Dermis microvascular lymphatic vessel endothelial cell (primary cell): Measurements from ENCODE around the gene ILDR1. TPM values are rescaled to one million over a fixed set of nuclear protein-coding genes. Genes with fewer than 3 reads are reported as not detected.

Source experiments
- DNase-seq, 2 donors: peaks; one replicate each; pipeline versions ENCODE4 v3.0.0 to v3.0.0-alpha.2; 2010; ENCODE audit warnings: low read depth in 2 of 2
- total RNA-seq: library from RNA; depleted of rRNA; stranded (reverse); fragments of >200 nt; gene quantifications from 2 replicates; pipeline ENCODE4 v1.2.1, GENCODE V29; 2014

Gene ILDR1
- total RNA-seq, 1 donor from 2014 or later = not detected

GRCh38 chr3:121994551-121994950, 27.5 kb downstream of the ILDR1 start:
- no peak for DNase-seq

DNA sequence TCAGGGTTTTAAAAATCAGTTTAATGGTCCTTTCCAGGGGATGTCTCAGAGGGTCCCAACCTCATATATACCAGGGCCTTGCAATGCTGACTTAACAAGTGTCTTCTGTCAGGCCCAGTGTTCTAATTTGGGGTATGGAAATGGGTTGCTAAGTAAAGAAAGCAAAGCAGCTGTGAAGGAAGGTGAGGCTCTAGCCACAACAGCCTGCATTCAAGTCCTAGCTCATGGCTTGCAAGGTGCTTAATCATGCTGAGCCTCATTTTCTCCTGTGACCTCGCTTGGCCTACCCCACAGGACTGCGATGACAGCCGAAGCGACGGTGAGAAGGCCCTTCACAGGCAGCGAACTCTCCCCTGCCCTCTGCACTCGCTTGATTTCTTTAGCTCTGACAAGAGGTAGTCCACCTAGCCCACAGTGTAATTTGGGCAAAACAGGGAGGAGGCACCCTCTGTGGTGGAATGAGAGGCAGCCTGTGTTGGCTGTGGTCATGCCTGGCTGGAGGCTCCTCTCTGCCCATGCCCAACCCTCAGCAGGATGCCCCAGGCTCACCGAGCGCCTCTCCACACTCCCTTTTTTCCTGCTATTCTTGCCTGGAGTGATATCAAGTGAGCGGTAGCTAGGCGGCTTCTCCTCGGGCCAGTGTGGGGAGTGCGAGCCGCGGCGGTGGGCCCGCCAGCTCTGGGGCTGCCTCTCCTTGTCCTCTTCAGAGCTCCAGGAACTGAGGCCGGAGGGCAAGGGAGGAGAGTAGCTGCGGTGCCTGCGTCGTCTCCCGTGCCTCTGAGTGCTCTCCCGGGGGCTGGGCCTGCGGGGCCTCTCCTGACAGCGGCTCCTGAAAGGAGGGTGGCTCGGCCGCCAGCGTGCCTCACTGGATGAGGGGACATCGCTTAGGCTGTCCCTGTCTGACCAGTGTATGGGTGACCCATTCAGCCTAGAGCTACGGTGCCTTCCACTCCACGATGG, 29.2 kb downstream of the ILDR1 start:
- no peak for DNase-seq

DNA sequence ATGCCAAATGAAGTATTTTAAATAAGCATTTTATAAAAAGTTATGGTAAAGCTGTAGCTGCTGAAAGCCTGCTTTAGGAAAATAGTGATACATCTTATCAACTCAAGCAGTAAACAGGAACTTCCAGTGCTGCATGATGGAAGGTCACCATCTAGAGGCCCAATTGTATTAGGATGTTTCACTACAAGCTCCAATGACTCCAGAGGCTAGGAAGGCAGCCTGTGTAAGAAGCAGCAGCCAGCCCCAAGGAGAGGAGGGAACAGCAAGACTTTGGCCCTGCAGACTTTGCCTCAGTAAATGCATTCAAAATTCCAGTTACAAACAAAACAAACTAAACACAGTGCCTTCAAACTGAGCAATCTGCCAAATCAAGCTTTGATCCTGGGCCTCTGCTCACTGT, 32.1 kb downstream of the ILDR1 start:
- DNase-seq = no peak

GRCh38 chr3:121988146-121988545, 33.9 kb downstream of the ILDR1 start:
- DNase-seq = no peak

GRCh38 chr3:121985846-121986245, 36.2 kb downstream of the ILDR1 start:
- no peak for DNase-seq

- no peak for DNase-seq
Observed at GRCh38 chr3:121981473-121981872, 40.6 kb downstream of the ILDR1 start.

GRCh38 chr3:121980450-121980796, 41.6 kb downstream of the ILDR1 start:
- no peak for DNase-seq

- DNase-seq = no peak
Observed at GRCh38 chr3:121979734-121980449, 42.2 kb downstream of the ILDR1 start.

DNA sequence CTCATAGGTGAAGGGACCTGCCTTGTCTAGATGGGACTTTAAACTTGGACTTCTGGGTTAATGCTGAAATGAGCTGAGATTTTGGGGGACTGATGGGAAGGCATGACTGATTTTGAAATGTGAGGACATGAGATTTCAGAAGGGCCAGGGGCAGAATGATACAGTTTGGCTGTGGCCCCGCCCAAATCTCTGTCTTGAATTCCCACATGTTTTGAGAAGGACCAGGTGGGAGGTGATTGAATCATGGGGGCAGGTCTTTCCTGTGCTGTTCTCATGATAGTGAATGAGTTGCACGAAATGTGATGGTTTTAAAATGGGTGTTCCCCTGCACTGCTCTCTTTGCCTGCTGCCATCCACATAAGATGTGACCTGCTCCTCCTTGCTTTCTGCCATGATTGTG, 42.8 kb downstream of the ILDR1 start:
- no peak for DNase-seq

- no peak for DNase-seq
Observed at GRCh38 chr3:121976727-121977126, 45.3 kb downstream of the ILDR1 start.

DNA sequence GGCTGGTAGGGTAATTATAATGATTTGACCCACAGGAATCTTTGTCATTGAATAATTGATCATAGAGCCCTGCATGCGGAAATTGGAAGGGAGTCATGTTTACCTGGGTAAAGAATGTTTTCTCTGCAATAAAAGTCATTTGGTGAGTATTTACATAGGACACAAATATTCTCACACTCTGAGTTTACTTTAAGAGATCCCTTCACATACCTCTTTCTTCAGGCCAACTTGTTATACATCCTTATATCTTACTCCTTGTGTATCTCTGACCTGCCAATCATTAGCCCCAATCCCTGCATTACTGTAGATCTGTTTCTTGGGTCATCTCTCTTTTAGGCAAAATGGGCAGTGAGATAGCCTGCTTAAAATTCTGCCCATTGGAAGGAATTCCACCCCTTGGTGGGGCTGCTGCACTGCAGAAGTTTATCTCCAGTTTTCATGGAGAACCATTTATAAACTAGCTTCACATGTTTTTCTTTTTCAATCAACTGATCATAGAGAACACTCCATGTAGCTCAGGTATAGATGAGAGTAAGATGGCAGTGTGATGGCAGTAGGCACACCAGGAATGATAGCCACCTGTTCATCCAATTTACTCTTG, 46.2 kb downstream of the ILDR1 start:
- DNase-seq = peak in 1 of 2 donors; percentile 7

- no peak for DNase-seq
Observed at GRCh38 chr3:121974601-121975111, 47.4 kb downstream of the ILDR1 start.

- DNase-seq = no peak
Observed at GRCh38 chr3:121970047-121970446, 52.0 kb downstream of the ILDR1 start.

DNA sequence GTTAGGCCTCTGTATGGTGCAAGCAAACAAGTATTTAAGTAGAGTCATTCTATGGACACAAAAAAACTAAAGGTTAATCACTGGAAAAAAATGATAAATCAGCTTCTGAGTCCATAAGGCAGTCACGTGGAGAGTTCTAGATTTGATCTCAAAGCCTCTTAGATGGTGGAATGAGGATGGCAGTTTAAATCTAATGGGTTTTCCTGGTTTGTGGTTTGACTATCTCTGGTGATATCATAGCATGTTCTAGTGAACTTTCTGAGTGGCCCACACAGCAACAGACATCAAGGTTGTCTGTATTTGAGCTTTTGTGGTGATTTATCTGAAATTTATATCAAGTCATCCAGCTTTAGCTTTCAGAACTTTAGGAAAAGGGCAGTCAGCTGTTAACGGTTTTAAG, 52.4 kb downstream of the ILDR1 start:
- DNase-seq = no peak

DNA sequence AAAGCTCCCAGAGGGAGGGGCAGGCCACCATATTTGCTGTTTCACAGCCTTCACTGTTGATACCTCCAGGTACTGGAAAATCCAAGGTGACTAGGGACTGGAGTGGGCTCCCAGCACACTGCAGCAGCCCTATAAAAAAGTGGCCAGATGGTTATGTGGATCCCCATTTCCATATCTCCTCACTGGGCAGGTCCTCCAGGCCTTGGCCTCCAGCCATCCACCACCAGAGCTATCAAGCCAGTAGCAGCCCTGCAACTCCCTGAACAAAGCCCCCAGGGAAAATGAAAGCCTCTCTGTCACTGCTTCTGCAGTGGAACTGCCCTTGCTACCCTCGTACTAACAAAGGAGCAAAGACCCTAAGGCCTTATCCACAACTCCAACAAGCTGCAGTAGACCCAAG, 58.4 kb downstream of the ILDR1 start:
- no peak for DNase-seq

GRCh38 chr3:121962443-121962842, 59.6 kb downstream of the ILDR1 start:
- DNase-seq = no peak

GRCh38 chr3:121961283-121961682, 60.8 kb downstream of the ILDR1 start:
- no peak for DNase-seq

DNA sequence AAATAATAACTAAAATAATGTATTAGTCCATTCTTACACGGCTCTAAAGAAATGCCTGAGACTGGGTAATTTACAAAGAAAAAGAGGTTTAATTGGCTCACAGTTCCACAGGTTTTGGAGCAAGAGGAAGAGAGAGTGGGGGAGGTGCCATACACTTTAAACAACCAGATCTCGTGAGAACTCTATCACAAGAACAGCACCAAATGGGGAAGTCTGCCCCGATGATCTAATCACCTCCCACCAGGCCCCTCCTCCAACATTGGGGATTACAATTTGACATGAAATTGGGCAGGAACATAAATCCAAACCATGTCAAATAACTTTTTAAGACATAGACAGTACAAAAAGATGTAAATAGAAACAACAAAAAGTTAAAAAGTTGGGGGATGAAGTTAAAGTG, 63.2 kb downstream of the ILDR1 start:
- no peak for DNase-seq

DNA sequence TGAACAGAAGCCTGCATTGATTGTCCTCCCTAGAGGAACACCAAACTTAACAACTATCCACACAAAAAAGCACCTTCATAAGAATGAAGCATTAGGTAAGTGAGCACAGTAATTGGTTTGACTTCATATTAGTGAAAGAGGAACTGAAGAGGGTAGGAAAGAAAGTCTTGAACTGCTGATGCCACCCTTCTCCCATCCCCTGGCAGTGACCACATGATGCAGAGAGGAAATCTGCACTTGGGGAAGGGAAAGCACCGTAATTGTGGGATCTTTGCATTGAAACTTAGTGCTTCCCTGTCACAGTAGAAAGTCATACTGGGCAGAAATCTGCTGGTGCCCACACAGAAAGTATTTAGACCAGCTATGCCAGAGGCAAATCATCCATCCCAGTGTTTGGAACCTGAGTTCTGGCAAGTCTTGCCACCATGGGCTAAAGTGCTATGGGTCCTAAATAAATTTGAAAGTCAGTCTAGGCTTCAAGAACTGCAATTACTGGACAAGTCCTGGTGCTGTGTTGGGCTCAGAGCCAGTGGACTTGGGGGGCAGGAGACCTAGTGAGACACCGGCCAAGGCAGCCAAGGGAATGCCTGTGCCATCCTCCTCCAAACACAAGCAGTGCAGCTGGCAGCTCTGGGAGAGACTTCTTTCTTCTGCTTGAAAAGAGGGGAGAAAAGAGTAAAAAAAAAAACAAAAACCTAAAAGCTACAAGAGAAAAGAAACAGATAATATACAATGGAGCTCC, 64.2 kb downstream of the ILDR1 start:
- no peak for DNase-seq

GRCh38 chr3:121956363-121956762, 65.7 kb downstream of the ILDR1 start:
- DNase-seq = no peak

DNA sequence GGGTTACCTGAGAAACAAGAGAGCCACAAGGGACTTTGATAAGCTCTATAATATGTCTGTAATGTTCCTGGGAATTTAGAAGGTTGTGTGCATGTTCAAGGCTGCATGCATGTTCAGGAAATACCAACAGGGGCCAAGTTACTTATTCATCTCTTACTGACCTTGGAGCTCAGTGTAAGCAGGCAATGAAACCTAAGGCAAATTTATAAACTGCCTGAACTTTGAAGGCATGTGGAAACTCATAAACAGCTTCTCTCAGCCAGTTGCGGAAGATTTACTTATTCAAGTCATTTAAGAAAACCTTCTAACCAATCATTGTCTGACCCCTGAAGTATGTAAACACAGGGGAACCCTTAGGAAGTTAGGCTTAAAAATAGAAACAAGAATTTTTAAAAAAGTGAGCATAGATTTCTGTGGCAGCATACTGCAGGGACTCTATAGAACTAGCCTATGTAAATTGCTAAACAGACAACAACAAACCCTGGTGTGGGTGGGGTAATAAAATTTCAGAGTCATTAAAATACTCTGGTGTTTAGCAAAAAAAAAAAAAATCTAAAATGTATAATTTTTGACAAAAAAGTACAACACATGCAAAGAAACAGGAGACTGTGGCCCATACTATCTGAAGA, 70.6 kb downstream of the ILDR1 start:
- no peak for DNase-seq
